ENCODE results near the gene PLTP. TPM values are rescaled to one million over a fixed set of nuclear protein-coding genes. Genes with fewer than 3 reads are reported as not detected.
A peak's percentile ranks its signal among the peaks of the same experiment; 100 is the strongest.

The PLTP gene
- total and polyA plus RNA-seq, 2 of the 13 experiments (the other 11 are each of a cell fraction or from before 2014, with no cell fraction given): 16.9 to 28.6 TPM

- TF ChIP-seq CHD4 (IDR thresholded peaks at IDR 0.05; ENCODE audit: borderline replicate concordance, low read length) (no peak), ZNF460 (CRISPR knock-in tag; IDR thresholded peaks at IDR 0.05; ENCODE audit: borderline replicate concordance) (no peak), ZNF12 (CRISPR knock-in tag; IDR thresholded peaks at IDR 0.05) (peak; percentile 62; the same call in 1 of the 2 replicates), ZNF644 (CRISPR knock-in tag; IDR thresholded peaks at IDR 0.05; ENCODE audit: low read depth) (no peak; the same call in 1 of the 2 replicates), KLF13 (CRISPR knock-in tag; IDR thresholded peaks at IDR 0.05) (no peak), MXI1 (IDR thresholded peaks at IDR 0.05; ENCODE audit: borderline replicate concordance, low read depth, low read length) (peak; percentile 88; the same call in 2 of the 3 replicates), ETV5 (CRISPR knock-in tag; IDR thresholded peaks at IDR 0.05; ENCODE audit: borderline replicate concordance) (peak; percentile 85), HNRNPL (IDR thresholded peaks at IDR 0.05; ENCODE audit: low read depth, low read length) (peak; percentile 51; the same call in 1 of the 2 replicates), PLSCR1 (CRISPR knock-in tag; IDR thresholded peaks at IDR 0.05; ENCODE audit: borderline replicate concordance) (0 out of 2 replicates have a peak, but pooled peaks have one; percentile 40), ZNF879 (CRISPR knock-in tag; IDR thresholded peaks at IDR 0.05) (no peak; the same call in 1 of the 2 replicates), ZNF790 (CRISPR knock-in tag; IDR thresholded peaks at IDR 0.05; ENCODE audit: borderline replicate concordance) (no peak; the same call in 1 of the 2 replicates), HINFP (CRISPR knock-in tag; IDR thresholded peaks at IDR 0.05; ENCODE audit: low read depth) (peak; percentile 85), ZNF224 (CRISPR knock-in tag; IDR thresholded peaks at IDR 0.05) (peak; percentile 33; the same call in 1 of the 2 replicates), GTF3A (CRISPR knock-in tag; conservative IDR thresholded peaks at IDR 0.05) (no peak), RBM22 (optimal IDR thresholded peaks at IDR 0.05; ENCODE audit: low read length) (peak; percentile 72), CEBPZ (IDR thresholded peaks at IDR 0.05; ENCODE audit: low read length) (no peak), MIER3 (CRISPR knock-in tag; IDR thresholded peaks at IDR 0.05; ENCODE audit: borderline replicate concordance) (no peak), ZSCAN29 (CRISPR knock-in tag; conservative IDR thresholded peaks at IDR 0.05) (no peak), HOXA9 (CRISPR knock-in tag; IDR thresholded peaks at IDR 0.05; ENCODE audit: borderline replicate concordance) (no peak; the same call in 1 of the 2 replicates), MNT (IDR thresholded peaks at IDR 0.05) (no peak), ZNF362 (CRISPR knock-in tag; IDR thresholded peaks at IDR 0.05; ENCODE audit: borderline replicate concordance) (peak; percentile 39; the same call in 1 of the 2 replicates)
These were observed 21.5 kb upstream of the PLTP start (continued) for GRCh38 chr20:45933266-45934045.

Measured in HepG2 (cell line).